ENCODE results near the gene PTPRZ1.

- TF ChIP-seq CTCF (IDR thresholded peaks at IDR 0.05) (no peak), POLR2A (IDR thresholded peaks at IDR 0.05) (no peak)
These were observed 190.2 kb downstream of the PTPRZ1 start for GRCh38 chr7:122063146-122063545.
